UCSD-AML1 (cell line): ENCODE results near the gene MGARP.
A peak's percentile ranks its signal among the peaks of the same experiment; 100 is the strongest.
"Not testable (repeated sequence)": the region's sequence is repeated elsewhere in the genome, so short reads cannot be mapped to it uniquely, and the experiment has no call there.

ENCODE experiments used
- DNase-seq: peaks from one replicate; lab custom pipeline; 2025; ENCODE audit not compliant: unreplicated experiment; lab: John Stamatoyannopoulos, UW

The MGARP gene

DNA sequence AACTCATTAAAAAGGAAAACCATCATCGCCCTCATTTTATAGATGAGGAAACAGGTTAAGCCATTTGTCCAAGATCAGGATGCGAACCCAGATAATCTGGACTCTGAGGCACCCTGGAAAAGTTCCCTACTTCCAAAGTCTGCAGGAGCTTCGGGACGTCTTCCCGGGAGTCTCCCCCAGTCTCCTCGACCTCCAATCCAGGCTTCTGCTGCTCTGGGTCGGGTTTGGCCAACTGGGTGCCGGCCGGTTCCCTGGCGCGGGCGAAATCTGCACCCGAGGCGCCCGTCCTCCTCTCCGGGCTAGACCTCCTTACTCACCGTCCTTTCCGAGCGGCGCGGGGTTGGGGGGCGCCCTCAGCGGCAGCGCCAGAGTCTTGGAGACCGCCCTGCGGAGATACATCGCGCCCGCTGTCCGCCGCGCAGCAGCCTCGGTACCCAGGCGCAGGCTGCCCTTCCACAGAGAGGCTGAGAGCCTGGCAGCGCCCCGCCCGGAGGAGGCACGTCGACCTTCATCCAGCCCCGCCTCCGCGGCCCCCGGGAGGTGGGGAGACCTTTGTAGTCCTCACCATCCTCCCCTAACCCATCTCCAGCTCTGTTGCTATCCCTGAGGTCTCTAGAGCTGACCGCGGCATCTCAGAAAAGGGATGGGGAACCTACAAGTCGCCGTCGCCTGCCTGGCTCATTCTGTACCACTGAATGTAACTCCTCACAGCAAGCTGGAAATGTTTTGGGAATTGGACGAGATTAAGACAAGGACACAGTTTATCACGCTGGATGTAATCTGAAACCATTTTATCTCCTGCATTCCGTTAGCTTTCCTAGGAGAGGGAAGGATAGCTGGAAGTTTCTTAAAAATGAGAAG, at the start of gene MGARP:
MGARP (minus strand) TSS at position 466 of the 861 bp plus-strand sequence; CDS start at position 399, 67 bp downstream.
- no peak for DNase-seq

DNA sequence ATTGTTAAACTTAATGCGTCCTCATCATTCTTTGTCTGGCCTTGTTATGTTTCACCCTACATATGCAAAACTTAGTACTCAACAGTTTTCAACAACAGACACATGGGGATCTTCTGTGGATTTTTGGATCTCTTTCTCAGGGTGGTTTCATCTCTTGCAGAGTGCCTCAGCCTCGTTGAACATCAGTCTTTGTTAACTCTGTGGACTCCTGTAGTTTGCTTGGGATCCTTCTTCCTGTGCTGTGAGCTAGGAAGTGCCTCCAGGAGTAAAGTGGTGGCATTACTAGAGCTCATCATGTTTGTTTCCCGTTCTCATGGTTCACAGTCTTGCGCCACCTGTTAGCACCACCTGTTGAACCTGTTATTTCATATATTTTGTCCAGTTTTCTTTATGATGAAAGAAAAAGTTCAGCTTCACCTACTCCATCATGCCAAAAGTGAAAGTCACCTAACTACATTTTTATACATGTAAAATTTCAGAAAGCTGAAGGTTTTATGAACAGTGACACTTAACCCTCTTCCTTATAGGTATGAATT, 49.7 kb upstream of the MGARP start:
- no peak for DNase-seq

DNA sequence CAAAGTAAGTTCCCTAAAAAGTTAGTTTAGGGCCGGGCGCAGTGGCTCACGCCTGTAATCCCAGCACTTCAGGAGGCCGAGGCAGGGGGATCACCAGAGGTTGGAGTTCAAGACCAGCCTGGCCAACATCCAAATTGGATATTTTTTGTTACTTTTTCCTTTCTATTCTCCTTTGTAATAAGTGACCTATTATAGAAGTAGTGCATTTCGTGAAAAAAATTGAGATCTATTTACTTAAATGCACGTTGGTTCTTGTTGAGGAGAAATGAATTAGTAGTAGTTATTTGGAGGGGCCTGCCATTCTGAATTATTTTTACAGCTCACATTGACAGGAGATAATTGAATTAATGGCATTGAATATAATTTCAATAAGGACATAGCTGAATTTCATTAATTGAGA, 44.6 kb upstream of the MGARP start:
- DNase-seq = no peak

DNA sequence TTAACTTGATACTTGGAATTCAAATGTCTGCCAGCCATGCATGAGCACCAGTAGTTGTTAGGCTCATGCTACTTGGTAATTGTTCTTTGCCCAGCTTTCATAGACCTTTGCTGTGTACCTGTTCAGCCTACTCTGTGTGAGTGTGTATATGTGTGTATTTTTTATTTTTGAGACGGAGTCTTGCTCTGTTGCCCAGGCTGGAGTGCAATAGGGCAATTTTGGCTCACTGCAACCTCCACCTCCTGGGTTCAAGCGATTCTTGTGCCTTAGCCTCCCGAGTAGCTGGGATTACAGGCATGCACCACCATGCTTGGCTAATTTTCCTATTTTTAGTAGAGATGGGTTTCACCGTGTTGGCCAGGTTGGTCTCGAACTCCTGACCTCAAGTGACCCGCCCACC, 42.5 kb upstream of the MGARP start:
- not testable (repeated sequence) for DNase-seq

DNA sequence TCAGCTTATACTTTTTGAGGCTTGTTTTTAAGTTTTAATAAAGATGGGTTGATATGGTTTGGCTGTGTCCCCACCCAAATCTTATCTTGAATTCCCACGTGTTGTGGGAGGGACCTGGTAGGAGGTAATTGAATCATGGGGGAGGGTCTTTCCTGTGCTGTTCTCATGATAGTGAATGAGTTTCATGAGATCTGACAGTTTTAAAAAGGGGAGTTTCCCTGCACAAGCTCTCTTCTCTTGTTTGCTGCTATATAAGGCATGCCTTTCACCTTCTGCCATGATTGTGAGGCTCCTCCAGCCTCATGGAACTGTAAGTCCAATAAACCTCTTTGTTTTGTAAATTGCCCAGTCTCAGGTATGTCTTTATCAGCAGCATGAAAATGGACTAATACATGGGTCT, 42.0 kb upstream of the MGARP start:
- DNase-seq = not testable (repeated sequence)

DNA sequence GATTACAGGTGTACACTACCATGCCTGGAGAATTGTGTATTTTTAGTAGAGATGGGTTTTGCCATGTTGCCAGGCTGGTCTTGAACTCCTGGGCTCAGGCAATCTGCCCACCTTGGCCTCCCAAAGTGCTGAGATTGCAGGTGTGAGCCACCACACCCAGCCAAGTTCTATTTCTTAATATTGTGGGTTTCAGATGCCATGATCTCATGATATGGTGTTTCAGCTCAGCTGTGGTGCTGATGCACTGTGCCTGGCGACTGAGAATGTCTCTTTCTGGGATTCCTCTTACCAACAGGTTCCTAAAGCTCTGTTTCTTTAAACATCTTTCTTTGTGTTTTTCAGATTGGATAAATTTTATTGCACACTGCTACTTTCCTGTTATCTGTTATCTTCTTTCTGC, 39.5 kb upstream of the MGARP start:
- DNase-seq = no peak

DNA sequence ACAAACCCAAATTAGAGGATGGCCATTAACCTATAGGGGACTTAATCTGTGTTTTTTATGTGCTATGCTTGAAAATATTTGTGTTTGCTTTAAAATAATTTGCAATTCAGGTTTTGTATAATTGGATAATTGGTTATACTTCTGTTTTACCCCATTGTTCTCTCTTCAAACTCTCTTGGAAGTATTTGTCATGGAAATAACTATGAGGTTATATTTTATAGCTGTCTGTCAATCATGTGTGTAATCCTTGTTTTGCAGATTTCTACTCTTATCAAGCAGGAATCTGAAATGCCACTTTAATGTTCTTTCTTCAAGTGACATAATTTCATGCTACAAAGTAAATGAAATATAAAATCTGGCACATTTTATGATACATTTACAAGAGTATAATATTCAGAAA, 37.6 kb upstream of the MGARP start:
- DNase-seq = no peak

DNA sequence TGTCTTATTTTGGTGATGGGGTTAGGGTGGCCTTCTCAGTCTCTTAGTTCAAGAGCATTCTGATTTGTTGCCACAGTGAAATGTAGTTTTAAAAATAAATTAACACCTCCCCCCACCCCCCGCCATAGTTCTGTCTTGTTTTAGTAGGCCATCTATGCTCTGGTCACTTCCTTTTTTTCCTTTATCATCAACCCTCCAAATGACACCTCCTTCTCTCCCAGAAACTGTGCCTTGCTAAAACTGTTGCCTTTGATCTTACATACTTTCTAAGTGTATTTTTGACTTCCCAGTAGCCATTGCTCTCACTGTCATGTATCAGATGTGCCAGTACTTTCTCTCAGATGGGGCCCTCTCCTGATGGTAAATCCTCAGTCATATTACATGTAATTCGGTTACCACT, 36.7 kb upstream of the MGARP start:
- DNase-seq = no peak

DNA sequence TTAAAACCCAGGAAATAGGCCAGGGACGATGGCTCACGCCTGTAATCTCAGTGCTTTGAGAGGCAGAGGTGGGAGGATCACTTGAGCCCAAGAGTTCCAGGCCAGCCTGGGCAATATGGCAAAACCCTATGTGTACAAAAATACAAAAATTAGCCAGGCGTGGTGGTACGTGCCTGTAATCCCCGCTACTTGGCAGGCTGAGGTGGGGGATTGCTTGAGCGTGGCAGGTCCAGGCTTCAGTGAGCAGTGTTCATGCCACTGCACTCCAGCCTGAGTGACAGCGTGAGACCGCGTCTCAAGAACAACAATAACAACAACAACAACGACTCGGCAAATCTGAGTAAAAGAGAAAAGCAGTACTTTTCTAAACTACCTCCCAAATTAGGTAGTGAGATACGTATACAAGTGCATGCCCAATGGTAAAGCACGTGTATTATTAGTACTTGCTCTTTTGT, 35.2 kb upstream of the MGARP start:
- no peak for DNase-seq

DNA sequence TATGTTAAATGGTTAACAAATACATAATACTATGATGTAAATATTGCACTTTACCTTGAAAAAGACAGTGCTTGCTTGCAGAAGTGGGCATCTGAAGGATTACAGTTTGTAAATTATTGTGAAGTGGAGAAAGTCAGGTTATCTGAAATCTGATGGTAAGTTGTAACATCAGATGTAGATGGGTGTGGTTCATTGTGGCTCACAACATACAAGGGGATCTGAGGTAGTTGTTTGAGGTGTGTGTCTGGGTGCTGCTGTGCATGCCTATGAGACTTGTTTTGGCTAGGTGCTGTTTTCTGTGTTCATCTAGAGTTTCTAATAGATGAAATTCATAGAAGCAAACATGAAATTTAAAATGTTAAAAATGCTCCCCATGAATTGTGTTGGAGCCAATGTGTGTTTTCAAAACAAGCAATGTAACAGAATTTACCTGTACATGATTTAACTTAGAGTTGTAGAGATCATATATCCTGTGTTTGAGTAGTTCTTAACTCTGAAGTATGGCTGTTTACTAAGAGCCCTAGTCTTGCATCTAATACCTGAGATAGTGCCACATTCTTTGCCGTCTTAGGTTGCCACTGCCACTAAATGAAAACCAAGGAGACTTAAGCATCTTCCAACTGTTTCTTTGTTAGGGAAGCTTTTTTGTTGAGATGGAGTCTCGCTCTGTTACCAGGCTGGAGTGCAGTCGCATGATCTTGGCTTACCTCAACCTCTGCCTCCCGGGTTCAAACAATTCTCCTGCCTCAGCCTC, 34.2 kb upstream of the MGARP start:
- DNase-seq = no peak

DNA sequence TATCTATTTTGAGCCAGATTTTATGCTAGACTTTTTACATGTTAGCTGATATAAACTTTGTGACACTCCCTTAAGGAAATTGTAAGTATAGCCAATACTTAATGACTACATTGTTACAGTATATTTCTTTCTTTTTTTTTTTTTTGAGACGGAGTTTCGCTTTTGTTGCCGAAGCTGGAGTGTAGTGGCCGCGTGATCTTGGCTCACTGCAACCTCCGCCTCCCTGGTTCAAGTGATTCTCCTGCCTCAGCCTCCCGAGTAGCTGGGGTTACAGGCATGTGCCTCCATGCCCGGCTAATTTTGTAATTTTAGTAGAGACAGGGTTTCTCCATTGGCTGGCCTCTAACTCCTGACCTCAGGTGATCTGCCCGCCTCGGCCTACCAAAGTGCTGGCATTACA, 33.4 kb upstream of the MGARP start:
- not testable (repeated sequence) for DNase-seq

DNA sequence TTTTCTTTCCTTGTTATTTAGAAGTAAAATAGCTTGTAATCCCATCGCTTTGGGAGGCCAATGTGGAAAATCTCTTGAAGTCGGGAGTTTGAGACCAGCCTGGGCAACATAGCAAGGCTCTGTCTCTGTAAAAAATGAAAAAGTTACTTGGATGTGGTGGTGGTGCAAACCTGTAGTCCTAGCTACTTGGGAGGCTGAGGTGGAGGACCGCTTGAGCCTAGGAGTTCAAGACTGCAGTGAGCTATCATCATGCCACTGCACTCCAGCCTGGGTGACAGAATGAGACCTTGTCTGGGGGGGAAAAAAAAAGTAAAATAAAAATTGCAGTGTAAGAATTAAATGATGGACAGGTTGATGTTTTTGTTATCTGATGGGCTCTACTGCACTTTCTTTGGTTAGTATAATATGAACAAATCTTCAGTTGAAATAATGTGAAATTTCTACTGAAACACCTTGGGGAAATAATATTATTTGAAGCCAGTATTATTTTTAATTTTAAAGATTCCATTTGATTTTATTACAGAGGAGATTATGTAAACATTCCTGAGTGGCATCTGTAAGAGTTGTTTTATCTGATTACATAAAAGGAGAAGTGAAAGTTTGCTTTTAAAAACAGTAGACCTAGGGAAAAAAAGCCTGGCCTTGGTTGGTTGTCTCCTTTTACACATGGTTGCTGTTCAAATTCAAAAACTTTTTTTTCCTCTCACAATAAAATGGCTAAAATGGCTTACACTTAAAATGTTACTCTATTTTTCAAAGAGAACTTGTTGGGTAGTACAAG, 32.7 kb upstream of the MGARP start:
- no peak for DNase-seq

DNA sequence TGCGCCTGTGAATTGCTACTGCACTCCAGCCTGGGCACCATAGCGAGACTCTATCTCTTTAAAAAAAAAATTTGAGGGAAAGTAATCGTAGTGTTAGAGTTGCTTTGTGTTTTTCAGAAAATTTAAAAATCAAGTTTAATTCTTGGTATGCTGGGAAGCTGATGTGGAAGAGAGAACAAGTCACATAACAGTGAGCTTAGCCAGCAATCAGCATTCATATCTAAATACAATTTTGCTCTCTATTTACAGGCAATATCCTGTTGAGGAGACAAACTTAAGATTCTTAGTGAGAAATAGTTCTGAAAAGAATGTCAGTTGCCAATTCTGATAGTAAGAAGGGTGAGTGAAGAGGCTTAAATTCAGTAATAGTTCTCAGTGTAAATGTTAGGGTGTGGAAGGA, 31.9 kb upstream of the MGARP start:
- no peak for DNase-seq

DNA sequence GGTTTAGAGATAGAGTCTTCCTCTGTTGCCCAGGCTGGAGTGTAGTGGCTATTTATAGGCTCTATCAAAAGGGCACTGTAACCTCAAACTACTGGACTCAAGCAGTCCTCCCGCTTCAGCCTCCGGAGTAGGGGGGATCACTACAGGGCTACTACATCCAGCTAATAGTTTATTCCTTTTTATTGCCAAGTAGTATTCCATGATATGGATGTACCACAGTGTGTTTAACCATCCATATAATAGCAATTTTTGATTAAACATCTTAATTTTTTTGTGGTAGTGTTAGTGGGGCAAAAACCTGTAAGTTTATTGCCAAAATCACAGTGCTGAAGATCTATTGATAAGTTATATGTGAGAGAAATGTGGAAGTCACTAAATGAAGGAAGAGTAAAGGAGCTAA, 24.9 kb upstream of the MGARP start:
- no peak for DNase-seq

DNA sequence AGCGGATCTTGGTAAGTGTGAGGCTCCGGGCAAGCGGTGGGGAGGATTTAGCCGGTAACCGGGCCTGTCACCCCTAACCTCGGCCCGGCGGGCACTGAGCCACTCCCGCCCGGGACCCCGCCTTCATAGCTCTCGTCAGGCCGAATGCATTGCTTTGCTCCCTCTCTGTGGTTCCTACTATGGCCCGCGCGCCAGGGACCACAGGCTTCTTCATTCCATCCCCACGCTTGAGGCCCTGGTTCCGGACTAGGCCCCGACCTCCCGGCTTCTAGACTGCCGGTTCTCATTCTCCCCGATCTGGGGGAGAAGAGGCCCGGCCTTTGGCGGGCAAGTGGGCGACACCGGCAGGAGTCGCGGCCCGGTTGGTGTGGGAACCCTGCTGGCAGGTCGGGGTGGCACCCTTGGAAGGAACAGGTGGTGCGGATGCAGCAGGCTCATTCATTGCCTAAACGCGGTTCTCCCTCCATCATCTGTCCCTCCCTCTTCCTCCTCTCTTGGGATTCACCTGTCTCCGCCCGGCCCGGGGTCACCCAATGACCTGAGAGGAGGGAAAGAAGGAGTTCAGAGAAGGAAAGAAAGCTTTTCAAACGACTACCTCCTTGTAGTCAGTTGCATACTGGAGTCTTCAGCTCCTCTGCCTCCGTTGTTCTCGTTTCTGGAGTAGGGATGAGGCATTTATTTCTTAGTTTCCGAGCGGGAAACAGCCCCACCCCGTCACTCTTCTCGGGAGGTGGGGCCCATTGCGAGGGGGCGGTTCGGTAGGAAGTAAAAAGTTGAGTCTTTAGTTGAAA, 22.0 kb upstream of the MGARP start, which contains the start of gene NDUFC1:
NDUFC1 (minus strand) TSS at position 657 of the 791 bp plus-strand sequence. CDS start 6,679 bp downstream, outside the sequence.
- DNase-seq = peak; percentile 75

DNA sequence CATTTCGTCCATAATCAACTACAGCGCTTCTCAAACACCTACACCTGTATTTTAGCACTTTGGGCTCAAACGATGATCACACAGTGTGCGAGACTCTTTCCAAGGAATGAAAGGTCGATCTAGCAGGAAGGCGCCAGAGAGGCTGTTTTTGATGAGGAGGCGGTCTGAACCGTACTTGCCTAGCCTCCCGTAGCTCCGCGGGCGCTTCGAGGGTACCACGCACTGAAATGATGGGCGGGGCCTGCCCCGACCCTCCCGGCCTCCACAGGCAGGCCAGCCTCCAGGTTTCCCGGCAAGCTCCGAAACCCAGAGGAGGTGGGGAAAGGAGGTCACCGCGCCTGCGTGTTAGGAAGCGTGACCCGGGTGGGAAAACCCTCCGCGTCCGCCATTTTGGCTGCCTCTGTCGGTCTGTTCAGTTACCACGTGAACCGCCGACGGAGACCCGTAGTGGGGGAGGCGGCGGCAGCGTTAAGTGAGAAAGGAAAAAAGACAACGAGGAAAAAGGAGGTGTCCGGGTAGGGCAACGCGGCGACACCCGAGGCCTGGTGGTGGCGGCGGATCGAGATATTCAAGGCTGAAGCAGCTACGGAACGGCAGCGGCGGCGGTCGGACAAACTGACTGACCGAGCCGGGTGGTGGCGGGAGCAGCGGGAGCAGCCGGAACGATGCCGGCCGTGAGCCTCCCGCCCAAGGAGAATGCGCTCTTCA, 21.2 kb upstream of the MGARP start, which contains the start of gene NAA15:
NAA15 (plus strand) TSS at position 393 of the 708 bp plus-strand sequence; CDS start at position 666, 273 bp downstream.
- peak; percentile 99 for DNase-seq

DNA sequence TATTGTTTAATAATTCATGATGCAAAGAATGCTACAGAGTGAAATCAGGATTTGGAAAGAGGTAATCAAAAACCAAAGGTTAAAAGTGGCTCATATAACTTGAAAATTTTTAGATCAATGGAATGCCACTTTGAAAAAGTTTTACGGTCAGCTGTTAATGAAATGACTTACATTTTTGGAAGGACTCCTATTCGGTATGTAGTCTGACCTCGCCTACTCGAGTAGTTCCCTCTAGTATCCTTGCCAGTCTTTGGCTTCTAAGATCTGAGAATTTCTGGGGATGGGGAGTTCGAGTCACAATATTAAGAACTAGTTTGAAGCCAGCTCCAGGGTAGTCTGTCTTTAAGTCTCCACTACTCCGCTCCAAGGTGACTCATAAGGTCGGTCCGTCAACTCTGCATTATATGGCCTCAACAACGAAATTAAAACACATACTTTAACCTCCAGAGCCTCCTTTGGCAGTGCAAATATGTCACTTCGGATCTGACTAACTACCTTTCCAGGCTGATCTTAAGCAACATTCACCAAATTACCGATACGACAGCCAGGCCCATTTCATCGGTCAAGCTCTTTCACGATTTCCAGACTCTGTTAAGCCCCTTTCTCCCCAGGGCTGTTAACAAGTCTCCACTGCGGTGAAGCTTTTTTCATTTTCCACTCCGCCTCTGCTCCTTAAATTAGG, 20.5 kb upstream of the MGARP start:
- no peak for DNase-seq

DNA sequence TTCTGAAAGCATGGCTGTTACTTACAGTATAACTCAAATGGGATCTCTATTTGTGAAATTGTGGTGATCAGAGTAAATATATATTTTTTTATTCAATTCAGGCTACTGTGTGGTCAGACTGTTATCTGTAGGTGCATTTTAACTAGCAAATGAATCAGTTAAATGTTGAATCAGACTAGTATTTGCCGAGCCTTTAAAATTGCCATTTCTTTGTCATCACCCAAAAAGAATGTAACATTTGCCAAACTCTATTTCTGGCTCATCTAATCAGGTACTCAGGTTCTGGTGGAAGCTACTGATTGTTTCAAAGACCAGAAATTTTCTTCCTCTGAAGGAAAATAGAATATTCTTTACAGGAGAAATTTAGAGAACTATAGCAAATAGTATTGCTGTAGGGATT, 19.5 kb upstream of the MGARP start:
- no peak for DNase-seq

DNA sequence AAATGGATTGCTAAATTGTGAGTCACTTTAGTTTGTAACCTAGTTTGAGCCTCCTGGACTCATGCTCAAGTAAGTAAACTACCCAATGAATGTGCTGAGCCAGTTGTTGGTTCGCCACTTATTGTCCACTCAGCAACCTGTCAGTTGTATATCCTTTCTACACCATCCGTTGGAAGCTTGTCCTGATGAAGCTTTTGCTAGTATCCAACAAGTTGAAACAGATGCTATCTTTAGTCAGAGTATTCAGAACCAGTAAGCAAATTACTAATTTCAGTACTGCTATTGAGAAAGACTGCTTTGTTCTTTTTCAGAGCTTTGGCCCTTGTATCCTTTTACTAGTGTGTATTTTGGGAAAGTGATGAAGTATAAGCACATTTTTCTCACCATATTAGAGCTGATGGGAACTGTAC, 17.0 kb upstream of the MGARP start:
- no peak for DNase-seq
